ENCODE data around the gene ADCY2. TPM values are rescaled to one million over a fixed set of nuclear protein-coding genes. Genes with fewer than 3 reads are reported as not detected.

Gene ADCY2
- total and polyA plus RNA-seq, 4 experiments from 2014 or later: not detected

DNA sequence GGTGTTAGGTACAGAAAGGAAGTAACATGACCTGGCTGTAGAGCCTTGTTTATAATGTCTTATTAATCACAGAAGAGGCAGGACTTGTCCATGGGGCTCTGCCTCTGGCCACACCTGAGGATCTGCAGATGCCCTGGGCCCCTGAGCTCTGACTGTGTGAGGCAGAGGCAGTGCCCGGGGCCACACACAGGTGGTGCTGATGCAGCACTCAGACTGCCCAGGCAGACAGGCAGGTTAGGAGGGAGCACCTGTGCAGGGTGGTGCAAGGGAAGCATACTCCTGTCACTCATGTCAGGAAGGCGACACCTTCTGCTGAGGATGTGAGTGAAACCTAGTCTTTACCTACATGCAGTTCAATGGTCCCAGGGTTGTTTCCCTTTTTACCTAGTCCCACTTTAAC, 366.3 kb downstream of the ADCY2 start:
- no peak overlapping the region for H3K27ac ChIP-seq (ENCODE audit: low read depth, low read length)
- H3K4me3 ChIP-seq (ENCODE audit: low read length in 2 of 2): no peak overlapping the region
- Mint-ChIP-seq H3K36me3 (no peaks in the 10 kb centered on the region), H3K4me3 (no peak overlapping the region), H3K9me3 (no peaks in the 10 kb centered on the region), H3K4me1 (peaks cover 0 to 2% (median 0%) of the 10 kb centered on the region in 4 donors), H3K27ac (no peak overlapping the region), H3K27me3 (peaks cover 11 to 29% of the 10 kb centered on the region in 2 donors)
- ChIA-PET POLR2A (ENCODE audit: partially characterized antibody) (no interaction called here), CTCF (ENCODE audit: partially characterized antibody) (interaction anchor here (1.1 kb wide), 1 partner anchor 9 kb away, joined by 3 read pairs; no protein-coding TSS in a partner anchor)
- no peaks in the 10 kb centered on the region for H3K9me3 ChIP-seq (ENCODE audit: control insufficient read depth in 1 of 2, low read length in 2 of 2)
- no peaks in the 10 kb centered on the region for H3K4me1 ChIP-seq (ENCODE audit: insufficient read depth, low read length)
- H3K27me3 ChIP-seq (ENCODE audit: insufficient read depth, low read length): no peaks in the 10 kb centered on the region
- no peaks in the 10 kb centered on the region for H3K36me3 ChIP-seq (ENCODE audit: insufficient read depth, low read length)
- intact Hi-C loops (cut with micrococcal nuclease): no loop called here
- DNase-seq: no peak

DNA sequence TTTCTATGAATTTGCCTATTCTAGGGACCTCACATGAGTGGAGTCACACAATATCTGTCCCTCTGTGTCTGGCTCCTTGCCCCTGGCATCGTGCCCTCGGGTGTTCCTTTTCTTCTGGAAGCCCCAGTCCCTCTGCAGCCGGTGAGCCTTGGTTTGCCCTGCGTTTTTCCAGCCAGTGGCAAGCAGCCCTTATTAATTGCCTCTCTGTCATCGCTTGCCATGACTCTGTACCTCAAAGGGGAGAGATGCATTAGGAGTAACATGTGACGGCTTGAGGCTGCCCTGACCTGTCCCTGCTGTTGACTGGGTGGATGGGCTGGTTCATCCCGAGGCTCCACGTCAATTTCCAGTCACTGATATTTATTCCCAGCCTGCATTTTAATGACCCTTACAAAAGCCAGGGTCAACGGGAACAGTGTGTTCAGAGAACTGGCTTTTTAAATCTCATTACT, 367.7 kb downstream of the ADCY2 start:
- no peak overlapping the region for H3K27ac Mint-ChIP-seq
- H3K4me3 ChIP-seq (ENCODE audit: low read length in 2 of 2): no peak overlapping the region
- H3K27me3 Mint-ChIP-seq: peaks cover 7 to 21% of the 10 kb centered on the region in 2 donors
- no peaks in the 10 kb centered on the region for H3K36me3 Mint-ChIP-seq
- peaks cover 0 to 2% (median 0%) of the 10 kb centered on the region in 4 donors for H3K4me1 Mint-ChIP-seq
- no peaks in the 10 kb centered on the region for H3K9me3 ChIP-seq (ENCODE audit: control insufficient read depth in 1 of 2, low read length in 2 of 2)
- intact Hi-C loops (cut with micrococcal nuclease): no loop called here
- no peaks in the 10 kb centered on the region for H3K4me1 ChIP-seq (ENCODE audit: insufficient read depth, low read length)
- CTCF ChIA-PET (ENCODE audit: partially characterized antibody): no interaction called here
- no peak overlapping the region for H3K27ac ChIP-seq (ENCODE audit: low read depth, low read length)
- H3K36me3 ChIP-seq (ENCODE audit: insufficient read depth, low read length): no peaks in the 10 kb centered on the region
- DNase-seq: no peak
- no peak overlapping the region for H3K4me3 Mint-ChIP-seq
- POLR2A ChIA-PET (ENCODE audit: partially characterized antibody): no interaction called here
- no peaks in the 10 kb centered on the region for H3K27me3 ChIP-seq (ENCODE audit: insufficient read depth, low read length)
- no peaks in the 10 kb centered on the region for H3K9me3 Mint-ChIP-seq

DNA sequence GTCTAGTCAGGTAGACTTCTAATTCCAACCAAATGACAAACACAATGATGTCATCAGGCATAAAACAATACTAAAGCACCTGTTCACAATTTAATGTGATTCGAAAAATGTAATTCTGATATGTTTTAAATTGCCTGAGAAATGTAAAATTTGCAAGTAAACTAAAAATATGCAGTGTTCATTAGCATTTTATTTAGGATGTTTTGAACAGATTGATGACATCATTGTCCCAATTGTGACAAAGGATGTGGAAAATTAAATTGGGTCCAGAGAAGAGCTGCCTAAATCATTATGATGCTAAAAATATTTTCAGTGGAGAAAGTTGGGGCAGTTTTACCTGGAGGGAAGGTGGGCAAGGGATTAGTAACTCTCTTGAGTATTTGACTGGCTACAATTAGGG, 368.5 kb downstream of the ADCY2 start:
- ChIA-PET POLR2A (ENCODE audit: partially characterized antibody) (no interaction called here), CTCF (ENCODE audit: partially characterized antibody) (no interaction called here)
- H3K27me3 Mint-ChIP-seq: peaks cover 7 to 20% of the 10 kb centered on the region in 2 donors
- Histone ChIP-seq H3K4me3 (ENCODE audit: low read length in 2 of 2) (no peak overlapping the region), H3K4me1 (ENCODE audit: insufficient read depth, low read length) (no peaks in the 10 kb centered on the region), H3K36me3 (ENCODE audit: insufficient read depth, low read length) (no peaks in the 10 kb centered on the region), H3K9me3 (ENCODE audit: control insufficient read depth in 1 of 2, low read length in 2 of 2) (no peaks in the 10 kb centered on the region), H3K27me3 (ENCODE audit: insufficient read depth, low read length) (no peaks in the 10 kb centered on the region), H3K27ac (ENCODE audit: low read depth, low read length) (no peak overlapping the region)
- no peaks in the 10 kb centered on the region for H3K36me3 Mint-ChIP-seq
- DNase-seq: no peak
- intact Hi-C loops (cut with micrococcal nuclease): no loop called here
- no peaks in the 10 kb centered on the region for H3K9me3 Mint-ChIP-seq
- H3K4me3 Mint-ChIP-seq: no peak overlapping the region
- no peak overlapping the region for H3K27ac Mint-ChIP-seq
- H3K4me1 Mint-ChIP-seq: peaks cover 0 to 2% (median 0%) of the 10 kb centered on the region in 4 donors

DNA sequence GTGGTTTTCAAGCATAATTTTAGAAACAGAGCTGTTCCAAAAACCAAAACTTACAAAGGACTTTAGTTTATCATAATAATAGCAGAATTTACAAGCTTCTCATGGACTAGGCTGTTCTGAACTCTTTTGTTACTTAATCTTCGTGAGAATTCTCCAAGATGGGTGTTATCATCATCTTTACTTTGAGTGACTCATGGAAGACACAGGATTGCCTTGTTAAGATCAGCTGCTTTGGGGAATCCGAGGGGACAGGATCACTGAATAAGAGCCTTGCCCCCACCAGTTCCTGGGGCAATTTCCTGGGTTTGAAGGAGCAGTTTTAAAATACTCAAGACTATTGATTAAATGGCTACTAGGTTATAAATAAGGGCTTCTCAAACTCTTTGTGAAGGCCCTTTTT, 374.5 kb downstream of the ADCY2 start:
- no peaks in the 10 kb centered on the region for H3K36me3 ChIP-seq (ENCODE audit: insufficient read depth, low read length)
- intact Hi-C loops (cut with micrococcal nuclease): no loop called here
- H3K9me3 Mint-ChIP-seq: no peaks in the 10 kb centered on the region
- no peaks in the 10 kb centered on the region for H3K27me3 ChIP-seq (ENCODE audit: insufficient read depth, low read length)
- H3K4me1 Mint-ChIP-seq: no peaks in the 10 kb centered on the region
- DNase-seq: no peak
- H3K27ac Mint-ChIP-seq: no peak overlapping the region
- no peaks in the 10 kb centered on the region for H3K9me3 ChIP-seq (ENCODE audit: control insufficient read depth in 1 of 2, low read length in 2 of 2)
- CTCF ChIA-PET (ENCODE audit: partially characterized antibody): interaction anchor here (0.6 to 1.8 kb wide), 3 partner anchors 15 to 48 kb away, joined by 3 to 9 read pairs (median 3); no protein-coding TSS in a partner anchor
- H3K4me3 Mint-ChIP-seq: no peak overlapping the region
- no peak overlapping the region for H3K4me3 ChIP-seq (ENCODE audit: low read length in 2 of 2)
- no peak overlapping the region for H3K27ac ChIP-seq (ENCODE audit: low read depth, low read length)
- no peaks in the 10 kb centered on the region for H3K36me3 Mint-ChIP-seq
- peaks cover 12 to 15% of the 10 kb centered on the region in 2 donors for H3K27me3 Mint-ChIP-seq
- POLR2A ChIA-PET (ENCODE audit: partially characterized antibody): no interaction called here
- no peaks in the 10 kb centered on the region for H3K4me1 ChIP-seq (ENCODE audit: insufficient read depth, low read length)

DNA sequence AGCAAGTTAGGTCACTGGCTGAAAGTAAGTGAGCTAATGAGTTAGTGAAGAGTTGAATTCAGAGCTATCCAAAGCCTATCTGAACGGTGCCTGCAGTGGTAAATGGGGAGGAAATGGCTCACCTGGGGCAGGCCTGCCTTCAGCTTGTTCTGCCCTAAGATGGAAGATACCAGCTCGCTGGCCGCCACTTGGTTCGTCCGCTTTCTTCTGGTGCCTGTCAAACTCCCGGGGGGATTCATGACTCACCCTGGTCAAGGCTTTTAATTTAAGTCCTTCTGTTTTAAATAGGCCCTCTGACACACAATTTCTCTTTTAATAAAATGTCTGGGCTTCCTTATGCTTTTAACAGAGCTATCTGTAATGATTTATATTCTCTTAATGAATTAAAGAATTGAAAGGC, 376.2 kb downstream of the ADCY2 start:
- H3K27me3 Mint-ChIP-seq: peaks cover 15 to 16% of the 10 kb centered on the region in 2 donors
- POLR2A ChIA-PET (ENCODE audit: partially characterized antibody): no interaction called here
- Histone ChIP-seq H3K36me3 (ENCODE audit: insufficient read depth, low read length) (no peaks in the 10 kb centered on the region), H3K4me3 (ENCODE audit: low read length in 2 of 2) (no peak overlapping the region), H3K9me3 (ENCODE audit: control insufficient read depth in 1 of 2, low read length in 2 of 2) (no peaks in the 10 kb centered on the region), H3K27ac (ENCODE audit: low read depth, low read length) (no peak overlapping the region), H3K4me1 (ENCODE audit: insufficient read depth, low read length) (no peaks in the 10 kb centered on the region), H3K27me3 (ENCODE audit: insufficient read depth, low read length) (no peaks in the 10 kb centered on the region)
- no peak for DNase-seq
- CTCF ChIA-PET (ENCODE audit: partially characterized antibody): interaction anchor here (1.1 to 1.8 kb wide), 2 partner anchors 26 to 44 kb away, joined by 3 to 9 read pairs; no protein-coding TSS in a partner anchor
- H3K27ac Mint-ChIP-seq: no peak overlapping the region
- peaks cover 0 to 2% (median 0%) of the 10 kb centered on the region in 8 donors for H3K9me3 Mint-ChIP-seq
- H3K36me3 Mint-ChIP-seq: no peaks in the 10 kb centered on the region
- H3K4me3 Mint-ChIP-seq: no peak overlapping the region
- no peaks in the 10 kb centered on the region for H3K4me1 Mint-ChIP-seq
- intact Hi-C loops (cut with micrococcal nuclease): no loop called here

DNA sequence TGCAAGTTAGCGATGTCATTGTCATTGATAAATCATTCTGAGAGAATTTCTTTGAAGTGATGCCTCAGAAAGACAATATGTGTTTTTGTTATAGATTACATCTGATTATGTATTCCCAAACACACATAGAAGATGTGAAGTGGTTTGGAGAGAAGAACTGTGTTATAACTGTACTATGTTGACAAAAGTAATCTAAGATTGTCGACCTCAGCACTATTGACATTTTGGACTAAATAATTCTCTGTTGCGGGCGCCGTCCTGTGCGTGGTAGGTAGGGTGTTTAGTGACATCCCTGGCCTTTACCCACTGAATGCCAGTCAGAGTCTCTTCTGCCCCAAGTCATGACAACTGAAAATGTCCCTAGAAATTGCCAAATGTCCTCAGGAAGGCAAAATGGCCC, 377.2 kb downstream of the ADCY2 start:
- DNase-seq: no peak
- H3K4me3 ChIP-seq (ENCODE audit: low read length in 2 of 2): no peak overlapping the region
- Mint-ChIP-seq H3K27ac (no peak overlapping the region), H3K36me3 (no peaks in the 10 kb centered on the region), H3K9me3 (peaks cover 0 to 2% (median 0%) of the 10 kb centered on the region in 8 donors), H3K27me3 (peaks cover 15 to 19% of the 10 kb centered on the region in 2 donors), H3K4me1 (peaks cover 0 to 2% (median 0%) of the 10 kb centered on the region in 4 donors), H3K4me3 (no peak overlapping the region)
- intact Hi-C loops (cut with micrococcal nuclease): no loop called here
- no peaks in the 10 kb centered on the region for H3K9me3 ChIP-seq (ENCODE audit: control insufficient read depth in 1 of 2, low read length in 2 of 2)
- H3K36me3 ChIP-seq (ENCODE audit: insufficient read depth, low read length): no peaks in the 10 kb centered on the region
- no peak overlapping the region for H3K27ac ChIP-seq (ENCODE audit: low read depth, low read length)
- POLR2A ChIA-PET (ENCODE audit: partially characterized antibody): no interaction called here
- H3K4me1 ChIP-seq (ENCODE audit: insufficient read depth, low read length): peaks cover 2% of the 10 kb centered on the region
- CTCF ChIA-PET (ENCODE audit: partially characterized antibody): no interaction called here
- H3K27me3 ChIP-seq (ENCODE audit: insufficient read depth, low read length): no peaks in the 10 kb centered on the region

DNA sequence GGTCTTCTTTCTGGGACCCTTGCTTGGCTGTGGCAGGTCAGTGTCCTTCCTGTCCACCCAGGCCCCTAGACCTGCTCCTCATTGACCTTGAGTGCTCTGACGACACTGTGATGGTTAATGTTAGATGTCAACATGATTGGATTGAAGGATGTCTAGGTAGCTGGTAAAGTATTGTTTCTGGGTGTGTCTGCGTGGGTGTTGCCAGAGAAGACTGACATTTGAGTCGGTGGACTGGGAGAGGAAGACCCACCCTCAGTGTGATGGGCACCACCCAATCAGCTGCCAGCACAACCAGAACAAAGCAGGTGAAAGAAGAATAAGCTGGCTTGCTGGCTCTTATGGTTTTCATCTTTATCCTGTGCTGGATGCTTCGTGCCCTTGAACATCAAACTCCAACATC, 380.5 kb downstream of the ADCY2 start:
- no peak overlapping the region for H3K4me3 ChIP-seq (ENCODE audit: low read length in 2 of 2)
- no peak overlapping the region for H3K27ac ChIP-seq (ENCODE audit: low read depth, low read length)
- CTCF ChIA-PET (ENCODE audit: partially characterized antibody): no interaction called here
- POLR2A ChIA-PET (ENCODE audit: partially characterized antibody): no interaction called here
- Mint-ChIP-seq H3K4me1 (peaks cover 14 to 23% (median 18%) of the 10 kb centered on the region in 4 donors), H3K4me3 (no peak overlapping the region), H3K27me3 (peaks cover 31 to 37% of the 10 kb centered on the region in 2 donors), H3K36me3 (no peaks in the 10 kb centered on the region), H3K9me3 (peaks cover 0 to 3% (median 0%) of the 10 kb centered on the region in 8 donors), H3K27ac (no peak overlapping the region)
- peaks cover 20% of the 10 kb centered on the region for H3K4me1 ChIP-seq (ENCODE audit: insufficient read depth, low read length)
- intact Hi-C loops (cut with micrococcal nuclease): no loop called here
- no peaks in the 10 kb centered on the region for H3K36me3 ChIP-seq (ENCODE audit: insufficient read depth, low read length)
- H3K27me3 ChIP-seq (ENCODE audit: insufficient read depth, low read length): no peaks in the 10 kb centered on the region
- no peaks in the 10 kb centered on the region for H3K9me3 ChIP-seq (ENCODE audit: control insufficient read depth in 1 of 2, low read length in 2 of 2)
- no peak for DNase-seq

All from CD4-positive, alpha-beta memory T cell (primary cell).